Epithelial cell of esophagus (primary cell): ENCODE data around the gene ZXDC.

Experiments used
- DNase-seq: peaks from one replicate; pipeline ENCODE4 v3.0.0; 2010; ENCODE audit warnings: low read depth
- H3K4me3 ChIP-seq: 2 replicates; pipeline ENCODE4 v1.5.1; 2011; ENCODE audit warnings: mild to moderate bottlenecking, low read length, control low read depth
- CTCF ChIP-seq: IDR thresholded peaks from 2 replicates; pipeline ENCODE4 v1.5.1; 2011; ENCODE audit warnings: low read depth, mild to moderate bottlenecking, low read length, control low read depth, inconsistent platforms; ENCODE audit not compliant: insufficient read depth; ENCODE audit errors: missing control alignments

ZXDC gene

GRCh38 chr3:126485176-126485897 is 9.6 kb upstream of the ZXDC start:
- TF ChIP-seq CTCF, result no peak
- H3K4me3 ChIP-seq, result no peak overlapping the region
- no peak for DNase-seq

- no peak for TF ChIP-seq CTCF
- H3K4me3 ChIP-seq, result no peak overlapping the region
- no peak for DNase-seq
These were observed 9.0 kb upstream of the ZXDC start for GRCh38 chr3:126484662-126485061.

- H3K4me3 ChIP-seq, result no peak overlapping the region
- no peak for DNase-seq
- TF ChIP-seq CTCF, result no peak
These were observed 8.5 kb upstream of the ZXDC start for GRCh38 chr3:126484148-126484547.

GRCh38 chr3:126483321-126483761 is 7.7 kb upstream of the ZXDC start:
- no peak for DNase-seq
- TF ChIP-seq CTCF, result no peak
- H3K4me3 ChIP-seq, result no peak overlapping the region

GRCh38 chr3:126482503-126483255 is 7.0 kb upstream of the ZXDC start:
- TF ChIP-seq CTCF, result no peak
- DNase-seq, result no peak
- no peak overlapping the region for H3K4me3 ChIP-seq

- no peak for TF ChIP-seq CTCF
- no peak overlapping the region for H3K4me3 ChIP-seq
- DNase-seq, result no peak
These were observed 6.3 kb upstream of the ZXDC start for GRCh38 chr3:126481808-126482502.
